Ovary (tissue), 9 donors: ENCODE data around the gene ZNF593OS. TPM values are rescaled to one million over a fixed set of nuclear protein-coding genes. Genes with fewer than 3 reads are reported as not detected.

Source experiments
- DNase-seq, 5 donors: peaks; one replicate each; pipeline ENCODE4 v3.0.0-alpha.2; 2019 to 2020
- H3K27ac ChIP-seq, 2 donors: fragments of 200-600 bp; one replicate each; pipeline versions ENCODE4 v1.5.1 to v1.8.0; 2019 to 2022
- H3K27me3 ChIP-seq: fragments of 200-600 bp; one replicate; pipeline ENCODE4 v1.8.0; 2022
- H3K36me3 ChIP-seq: fragments of 200-600 bp; sonication (generic); one replicate; pipeline ENCODE4 v1.5.1; 2019
- H3K4me1 ChIP-seq: one replicate; pipeline ENCODE4 v1.8.1; 2013; ENCODE audit warnings: mild to moderate bottlenecking, moderate library complexity; ENCODE audit not compliant: insufficient read depth
- H3K4me3 ChIP-seq: fragments of 200-600 bp; sonication (generic); one replicate; pipeline ENCODE4 v1.5.1; 2017
- H3K9me3 ChIP-seq, 2 donors: fragments of 200-600 bp in 1 of 2; sonication (generic) in 1 of 2; one replicate each; pipeline versions ENCODE4 v1.5.1 to v1.8.1; 2013 to 2019; ENCODE audit warnings: mild to moderate bottlenecking in 1 of 2, moderate library complexity in 1 of 2
- EP300 ChIP-seq: sonication (generic); formaldehyde crosslinking; IDR thresholded peaks from one replicate; pipeline ENCODE4 v1.6.1; 2017; ENCODE audit warnings: antibody characterized with exemption
- POLR2A ChIP-seq: fragments of 450-650 bp; IDR thresholded peaks from one replicate; pipeline ENCODE4 v1.6.1; 2017; ENCODE audit warnings: antibody characterized with exemption, mild to moderate bottlenecking, moderate library complexity
- WGBS, 3 donors: extraction: QIAGEN DNeasy Blood & Tissue Kit in 1 of 3; methylation state at CpG; one replicate each; pipeline versions ENCODE4 v1.1.5 to v1.1.7; 2013 to 2017; 5-methylcytosine and 5-hydroxymethylcytosine counted together
- intact Hi-C, 4 donors: fragments of 100-400 bp; cut with DNase I; formaldehyde crosslinking; loops; one replicate each; pipeline versions ENCODE4 v1.11.0 to v1.15.1; 2022 to 2023
- polyA plus RNA-seq, 2 donors: library from polyadenylated mRNA; stranded (reverse); fragments of 200-250 nt in 1 of 2; fragments of 350-450 nt in 1 of 2; fragmentation: Illumina TruSeq in 1 of 2; extraction: RNeasy Lipid Tissue Mini Kit (QIAGEN cat#74804) in 1 of 2; gene quantifications; one replicate each; pipeline ENCODE4 v1.2.3, GENCODE V29; 2013 to 2014
- total RNA-seq, 7 donors: library from RNA; depleted of rRNA in 2 of 7; stranded (reverse); fragments of >200 nt in 2 of 7; fragmentation: NEBNext Ultra II Directional in 3 of 7; extraction: Animal tissue kit (Norgen Biotek cat#: 25700) in 3 of 7; gene quantifications; one replicate each; pipeline versions ENCODE4 v1.1.0 to v1.2.4, GENCODE V29; 2016 to 2023
- TF ChIP-seq, protein P1 (sequence below), 3 donors: fragments of 450-650 bp in 2 of 3; fragments of 200-600 bp in 1 of 3; IDR thresholded peaks; one replicate each; pipeline versions ENCODE4 v1.5.1 to v1.8.0; 2016 to 2022; ENCODE audit warnings: antibody characterized with exemption in 3 of 3, mild to moderate bottlenecking in 1 of 3
- donor health status: DM: no; HTN: no; CAD: no; lungs with moderate emphysema.
- donor health status: DM: no; HTN: no; CAD: no.
- donor health status: Bipolar disorder and iron deficiency.
- donor health status: DM: yes; HTN: yes; CAD: no.
- donor health status: DM: no; HTN: no; CAD: no.
- donor health status: DM: yes; HTN: yes; CAD: no.

ZNF593OS gene
- total and polyA plus RNA-seq, 9 donors = 0.54 TPM; not detected in 8

DNA sequence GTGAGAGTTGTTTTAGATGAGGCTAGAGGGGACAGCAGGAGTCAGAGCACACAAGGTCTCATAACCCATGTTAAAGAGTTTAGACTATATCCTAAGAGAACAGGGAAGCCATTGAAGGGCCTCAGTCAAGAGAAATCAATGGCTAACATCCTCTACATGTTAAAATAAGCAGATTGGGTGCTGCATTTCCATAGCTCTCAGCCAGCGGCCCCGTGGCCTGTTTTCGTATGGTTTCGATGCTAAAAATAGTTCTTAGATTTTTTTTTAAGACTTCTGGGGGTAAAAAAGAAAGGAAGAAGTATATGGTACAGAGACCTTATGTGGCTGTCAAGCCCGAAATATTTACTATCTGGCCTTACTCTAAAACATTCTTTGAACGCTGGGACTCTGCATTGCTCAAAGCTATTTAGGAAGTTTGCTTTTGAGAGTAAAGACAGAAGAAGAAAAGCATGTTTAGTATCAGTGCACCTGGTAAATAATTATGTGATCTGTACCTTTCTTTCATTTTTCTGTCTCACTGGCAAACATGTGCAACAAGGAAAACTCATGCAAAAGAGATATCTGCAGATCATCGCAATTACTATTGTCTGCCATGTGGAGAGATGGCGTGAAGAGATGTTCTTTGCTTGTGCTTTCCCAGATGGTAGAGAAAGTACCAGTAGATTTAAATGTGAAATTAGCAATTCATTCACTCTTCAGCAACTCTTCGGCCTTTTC, 51.6 kb downstream of the ZNF593OS start:
- no peaks in the 10 kb centered on the region for H3K9me3 ChIP-seq
- intact Hi-C loops = no loop called here
- no peak overlapping the region for H3K4me3 ChIP-seq
- no peak overlapping the region for H3K27ac ChIP-seq
- TF ChIP-seq POLR2A (no peak), EP300 (no peak)
- TF ChIP-seq, protein P1, sequence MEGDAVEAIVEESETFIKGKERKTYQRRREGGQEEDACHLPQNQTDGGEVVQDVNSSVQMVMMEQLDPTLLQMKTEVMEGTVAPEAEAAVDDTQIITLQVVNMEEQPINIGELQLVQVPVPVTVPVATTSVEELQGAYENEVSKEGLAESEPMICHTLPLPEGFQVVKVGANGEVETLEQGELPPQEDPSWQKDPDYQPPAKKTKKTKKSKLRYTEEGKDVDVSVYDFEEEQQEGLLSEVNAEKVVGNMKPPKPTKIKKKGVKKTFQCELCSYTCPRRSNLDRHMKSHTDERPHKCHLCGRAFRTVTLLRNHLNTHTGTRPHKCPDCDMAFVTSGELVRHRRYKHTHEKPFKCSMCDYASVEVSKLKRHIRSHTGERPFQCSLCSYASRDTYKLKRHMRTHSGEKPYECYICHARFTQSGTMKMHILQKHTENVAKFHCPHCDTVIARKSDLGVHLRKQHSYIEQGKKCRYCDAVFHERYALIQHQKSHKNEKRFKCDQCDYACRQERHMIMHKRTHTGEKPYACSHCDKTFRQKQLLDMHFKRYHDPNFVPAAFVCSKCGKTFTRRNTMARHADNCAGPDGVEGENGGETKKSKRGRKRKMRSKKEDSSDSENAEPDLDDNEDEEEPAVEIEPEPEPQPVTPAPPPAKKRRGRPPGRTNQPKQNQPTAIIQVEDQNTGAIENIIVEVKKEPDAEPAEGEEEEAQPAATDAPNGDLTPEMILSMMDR (IDR thresholded peaks at IDR 0.05) = no peak
- no peaks in the 10 kb centered on the region for H3K27me3 ChIP-seq
- H3K4me1 ChIP-seq = no peaks in the 10 kb centered on the region
- DNase-seq = no peak
- 77 to 82% (median 80%) methylated on average over 9 of the region's 9 CpGs for WGBS, 3 donors
- H3K36me3 ChIP-seq = no peaks in the 10 kb centered on the region

Other genes starting within 250 kb of the ZNF593OS start
- gene PAFAH2, start 173.8 kb downstream of the ZNF593OS start, total RNA-seq = 10 to 100 TPM in 1 of 7 donors, 1 to 10 TPM in 6; 4.6 to 10.2 (median 6.1) TPM
- 10 to 100 TPM in 1 of 2 donors, 1 to 10 TPM in 1; 3.4 to 12.1 TPM for gene PAFAH2, start 173.8 kb downstream of the ZNF593OS start, polyA plus RNA-seq
- 1 to 10 TPM; 1.7 to 4.5 (median 3.7) TPM for gene EXTL1, start 150.1 kb downstream of the ZNF593OS start, total RNA-seq
- 1 to 10 TPM in 1 of 2 donors, under 1 TPM in 1; 0.47 to 1.5 TPM for gene EXTL1, start 150.1 kb downstream of the ZNF593OS start, polyA plus RNA-seq
- gene SLC30A2, start 125.7 kb downstream of the ZNF593OS start, total RNA-seq = under 1 TPM in 4 of 7 donors, not detected in 3; 0.11 to 0.80 (median 0.17) TPM
- not detected for gene SLC30A2, start 125.7 kb downstream of the ZNF593OS start, polyA plus RNA-seq
- 1 to 10 TPM in 1 of 7 donors, under 1 TPM in 1, not detected in 5; 0.12 to 1.6 TPM for gene TRIM63, start 104.2 kb downstream of the ZNF593OS start, total RNA-seq
- gene TRIM63, start 104.2 kb downstream of the ZNF593OS start, polyA plus RNA-seq = under 1 TPM; 0.06 to 0.27 TPM
- gene PDIK1L, start 60.0 kb downstream of the ZNF593OS start, total RNA-seq = 10 to 100 TPM in 5 of 7 donors, 1 to 10 TPM in 2; 5.7 to 16.5 (median 12.3) TPM
- 1 to 10 TPM; 4.5 to 4.6 TPM for gene PDIK1L, start 60.0 kb downstream of the ZNF593OS start, polyA plus RNA-seq
- gene FAM110D, start 12.8 kb downstream of the ZNF593OS start, total RNA-seq = 1 to 10 TPM in 6 of 7 donors, under 1 TPM in 1; 0.91 to 4.9 (median 2.1) TPM
- 1 to 10 TPM; 1.6 to 3.0 TPM for gene FAM110D, start 12.8 kb downstream of the ZNF593OS start, polyA plus RNA-seq
- not detected for gene C1orf232, start 2.9 kb downstream of the ZNF593OS start, total RNA-seq
- not detected for gene C1orf232, start 2.9 kb downstream of the ZNF593OS start, polyA plus RNA-seq
- gene ZNF593, start 1.9 kb downstream of the ZNF593OS start, total RNA-seq = 10 to 100 TPM; 17.8 to 62.5 (median 40.1) TPM
- 10 to 100 TPM in 1 of 2 donors, 1 to 10 TPM in 1; 1.8 to 36.5 TPM for gene ZNF593, start 1.9 kb downstream of the ZNF593OS start, polyA plus RNA-seq
- gene CNKSR1, start 5.7 kb upstream of the ZNF593OS start, total RNA-seq = 10 to 100 TPM in 1 of 7 donors, 1 to 10 TPM in 6; 2.9 to 16.8 (median 6.3) TPM
- 1 to 10 TPM in 1 of 2 donors, under 1 TPM in 1; 0.73 to 1.7 TPM for gene CNKSR1, start 5.7 kb upstream of the ZNF593OS start, polyA plus RNA-seq
- not detected for gene CATSPER4, start 18.8 kb upstream of the ZNF593OS start, total RNA-seq
- not detected for gene CATSPER4, start 18.8 kb upstream of the ZNF593OS start, polyA plus RNA-seq
- 1 to 10 TPM; 2.3 to 8.4 (median 4.0) TPM for gene CEP85, start 62.4 kb upstream of the ZNF593OS start, total RNA-seq
- gene CEP85, start 62.4 kb upstream of the ZNF593OS start, polyA plus RNA-seq = 1 to 10 TPM; 2.0 to 4.4 TPM
- 100 to 1,000 TPM in 1 of 7 donors, 10 to 100 TPM in 6; 18.6 to 117 (median 58.3) TPM for gene SH3BGRL3, start 108.3 kb upstream of the ZNF593OS start, total RNA-seq
- gene SH3BGRL3, start 108.3 kb upstream of the ZNF593OS start, polyA plus RNA-seq = 100 to 1,000 TPM in 1 of 2 donors, 10 to 100 TPM in 1; 57.8 to 242 TPM
- 10 to 100 TPM; 17.3 to 37.0 (median 28.8) TPM for gene UBXN11, start 134.8 kb upstream of the ZNF593OS start, total RNA-seq
- 10 to 100 TPM in 1 of 2 donors, 1 to 10 TPM in 1; 3.6 to 25.1 TPM for gene UBXN11, start 134.8 kb upstream of the ZNF593OS start, polyA plus RNA-seq
- 1 to 10 TPM in 6 of 7 donors, not detected in 1; 1.3 to 6.2 (median 2.9) TPM for gene CD52, start 146.1 kb upstream of the ZNF593OS start, total RNA-seq
- gene CD52, start 146.1 kb upstream of the ZNF593OS start, polyA plus RNA-seq = 10 to 100 TPM in 1 of 2 donors, 1 to 10 TPM in 1; 7.1 to 45.5 TPM
- gene CRYBG2, start 182.3 kb upstream of the ZNF593OS start, total RNA-seq = 1 to 10 TPM in 1 of 7 donors, under 1 TPM in 1, not detected in 5; 0.23 to 2.3 TPM
- gene CRYBG2, start 182.3 kb upstream of the ZNF593OS start, polyA plus RNA-seq = under 1 TPM in 1 of 2 donors, not detected in 1; 0.11 TPM
- under 1 TPM in 3 of 7 donors, not detected in 4; 0.28 to 0.50 (median 0.41) TPM for gene ZNF683, start 200.9 kb upstream of the ZNF593OS start, total RNA-seq
- gene ZNF683, start 200.9 kb upstream of the ZNF593OS start, polyA plus RNA-seq = under 1 TPM in 1 of 2 donors, not detected in 1; 0.15 TPM
- 1 to 10 TPM in 1 of 7 donors, not detected in 6; 1.3 TPM for gene LIN28A, start 239.0 kb upstream of the ZNF593OS start, total RNA-seq
- not detected for gene LIN28A, start 239.0 kb upstream of the ZNF593OS start, polyA plus RNA-seq